ENCODE results near the gene RASA4B. TPM values are rescaled to one million over a fixed set of nuclear protein-coding genes. Genes with fewer than 3 reads are reported as not detected.
"Not testable (repeated sequence)": the region's sequence is repeated elsewhere in the genome, so short reads cannot be mapped to it uniquely, and the experiment has no call there.

RASA4B gene
- total and polyA plus RNA-seq, 2 of the 4 experiments (the other 2 are of a cell fraction) = 1.8 to 7.7 TPM

GRCh38 chr7:102510575-102510974 lies 7.0 kb downstream of the RASA4B start:
- CTCF ChIA-PET; in situ Hi-C loops (cut with MboI; ENCODE audit: low sequenced_read_pairs); H3K23ac ChIP-seq (ENCODE audit: low read depth, low read length); H3K4me3 ChIP-seq (ENCODE audit: insufficient read depth, low read depth, low read length); H2BK20ac ChIP-seq (ENCODE audit: low read depth, low read length); H3K27me3 ChIP-seq (ENCODE audit: control insufficient read depth, insufficient read depth, low read length); H4K5ac ChIP-seq (ENCODE audit: low read depth, low read length); H3K18ac ChIP-seq (ENCODE audit: low read depth, low read length); DNase-seq; intact Hi-C loops (cut with micrococcal nuclease); H3K9me3 ChIP-seq (ENCODE audit: control insufficient read depth, insufficient read depth, low read length); H4K8ac ChIP-seq (ENCODE audit: low read depth in 2 of 2, low read length in 2 of 2); H3K27ac ChIP-seq (ENCODE audit: insufficient read depth, low read length); POLR2A ChIA-PET (ENCODE audit: unreplicated experiment); H3K14ac ChIP-seq (replicated peaks; ENCODE audit: low read depth, low read length); H2BK120ac ChIP-seq (ENCODE audit: low read depth, low read length); ATAC-seq (ENCODE audit: low read depth); H3K56ac ChIP-seq (ENCODE audit: extremely low read depth, insufficient read depth, low read length); H3K4ac ChIP-seq (ENCODE audit: low read depth, low read length); H2BK15ac ChIP-seq (ENCODE audit: low read depth, low read length); H4K91ac ChIP-seq (ENCODE audit: insufficient read depth, low read depth, low read length); H2AFZ ChIP-seq (replicated peaks; ENCODE audit: low read length, poor library complexity); H3K9ac ChIP-seq (ENCODE audit: low read depth, low read length); H2AK5ac ChIP-seq (ENCODE audit: low read depth, low read length); H3K4me1 ChIP-seq (ENCODE audit: control insufficient read depth, insufficient read depth, low read length); H2BK5ac ChIP-seq (ENCODE audit: low read depth, low read length, poor library complexity, severe bottlenecking); H3K9me1 ChIP-seq (ENCODE audit: insufficient read depth, low read length); H3K36me3 ChIP-seq (ENCODE audit: control insufficient read depth, insufficient read depth, low read length); BruUV-seq (replicated peaks); H3K79me1 ChIP-seq (ENCODE audit: low read depth in 1 of 2, low read length in 2 of 2); H2AK9ac ChIP-seq (replicated peaks; ENCODE audit: low read depth, low read length, poor library complexity); dilution Hi-C loops (cut with HindIII; ENCODE audit: low sequenced_read_pairs, unreplicated experiment); H3K4me2 ChIP-seq (ENCODE audit: low read depth, low read length); H4K20me1 ChIP-seq (ENCODE audit: insufficient read depth, low read length): not testable (repeated sequence)
- no CpG with 5 or more reads among the region's 8 CpGs for WGBS, 2 experiments (ENCODE audit: extremely low coverage in 2 of 2, insufficient read length in 1 of 2)

GRCh38 chr7:102507410-102508088 lies 10.0 kb downstream of the RASA4B start:
- H3K9me1 ChIP-seq (ENCODE audit: insufficient read depth, low read length); H3K36me3 ChIP-seq (ENCODE audit: control insufficient read depth, insufficient read depth, low read length); BruUV-seq (replicated peaks); H4K91ac ChIP-seq (ENCODE audit: insufficient read depth, low read depth, low read length); H3K79me1 ChIP-seq (ENCODE audit: low read depth in 1 of 2, low read length in 2 of 2); H3K27ac ChIP-seq (ENCODE audit: insufficient read depth, low read length); H4K8ac ChIP-seq (ENCODE audit: low read depth in 2 of 2, low read length in 2 of 2); DNase-seq; H3K4me1 ChIP-seq (ENCODE audit: control insufficient read depth, insufficient read depth, low read length); dilution Hi-C loops (cut with HindIII; ENCODE audit: low sequenced_read_pairs, unreplicated experiment); H3K9me3 ChIP-seq (ENCODE audit: control insufficient read depth, insufficient read depth, low read length); in situ Hi-C loops (cut with MboI; ENCODE audit: low sequenced_read_pairs); H2AK5ac ChIP-seq (ENCODE audit: low read depth, low read length); H2AK9ac ChIP-seq (replicated peaks; ENCODE audit: low read depth, low read length, poor library complexity); H2BK5ac ChIP-seq (ENCODE audit: low read depth, low read length, poor library complexity, severe bottlenecking); intact Hi-C loops (cut with micrococcal nuclease); H3K4me2 ChIP-seq (ENCODE audit: low read depth, low read length); CTCF ChIA-PET; H3K18ac ChIP-seq (ENCODE audit: low read depth, low read length); H3K4me3 ChIP-seq (ENCODE audit: insufficient read depth, low read depth, low read length); H2BK120ac ChIP-seq (ENCODE audit: low read depth, low read length); H3K23ac ChIP-seq (ENCODE audit: low read depth, low read length); H3K56ac ChIP-seq (ENCODE audit: extremely low read depth, insufficient read depth, low read length); H2AFZ ChIP-seq (replicated peaks; ENCODE audit: low read length, poor library complexity); POLR2A ChIA-PET (ENCODE audit: unreplicated experiment); H4K5ac ChIP-seq (ENCODE audit: low read depth, low read length); H3K14ac ChIP-seq (replicated peaks; ENCODE audit: low read depth, low read length); H3K9ac ChIP-seq (ENCODE audit: low read depth, low read length); H4K20me1 ChIP-seq (ENCODE audit: insufficient read depth, low read length); H3K27me3 ChIP-seq (ENCODE audit: control insufficient read depth, insufficient read depth, low read length); ATAC-seq (ENCODE audit: low read depth); H2BK15ac ChIP-seq (ENCODE audit: low read depth, low read length); H2BK20ac ChIP-seq (ENCODE audit: low read depth, low read length); H3K4ac ChIP-seq (ENCODE audit: low read depth, low read length): not testable (repeated sequence)
- no CpG with 5 or more reads among the region's 8 CpGs for WGBS, 2 experiments (ENCODE audit: extremely low coverage in 2 of 2, insufficient read length in 1 of 2)
